Measurements from ENCODE around the gene HTR5A.
"Not testable (repeated sequence)": the region's sequence is repeated elsewhere in the genome, so short reads cannot be mapped to it uniquely, and the experiment has no call there.

HTR5A gene

GRCh38 chr7:155069992-155070751 is at the start of gene HTR5A:
Gene HTR5A, plus strand, starts transcription at chr7:155070324. Its CDS starts 576 bp downstream, at chr7:155070900.
- peak; percentile 46 for DNase-seq (ENCODE audit: low read depth)
- TF ChIP-seq, protein P1, sequence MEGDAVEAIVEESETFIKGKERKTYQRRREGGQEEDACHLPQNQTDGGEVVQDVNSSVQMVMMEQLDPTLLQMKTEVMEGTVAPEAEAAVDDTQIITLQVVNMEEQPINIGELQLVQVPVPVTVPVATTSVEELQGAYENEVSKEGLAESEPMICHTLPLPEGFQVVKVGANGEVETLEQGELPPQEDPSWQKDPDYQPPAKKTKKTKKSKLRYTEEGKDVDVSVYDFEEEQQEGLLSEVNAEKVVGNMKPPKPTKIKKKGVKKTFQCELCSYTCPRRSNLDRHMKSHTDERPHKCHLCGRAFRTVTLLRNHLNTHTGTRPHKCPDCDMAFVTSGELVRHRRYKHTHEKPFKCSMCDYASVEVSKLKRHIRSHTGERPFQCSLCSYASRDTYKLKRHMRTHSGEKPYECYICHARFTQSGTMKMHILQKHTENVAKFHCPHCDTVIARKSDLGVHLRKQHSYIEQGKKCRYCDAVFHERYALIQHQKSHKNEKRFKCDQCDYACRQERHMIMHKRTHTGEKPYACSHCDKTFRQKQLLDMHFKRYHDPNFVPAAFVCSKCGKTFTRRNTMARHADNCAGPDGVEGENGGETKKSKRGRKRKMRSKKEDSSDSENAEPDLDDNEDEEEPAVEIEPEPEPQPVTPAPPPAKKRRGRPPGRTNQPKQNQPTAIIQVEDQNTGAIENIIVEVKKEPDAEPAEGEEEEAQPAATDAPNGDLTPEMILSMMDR (conservative IDR thresholded peaks at IDR 0.05; ENCODE audit: low read depth, low read length) = no peak
- H3K4me3 ChIP-seq (ENCODE audit: low read length) = peak within 1 kb of the TSS; percentile 14

DNA sequence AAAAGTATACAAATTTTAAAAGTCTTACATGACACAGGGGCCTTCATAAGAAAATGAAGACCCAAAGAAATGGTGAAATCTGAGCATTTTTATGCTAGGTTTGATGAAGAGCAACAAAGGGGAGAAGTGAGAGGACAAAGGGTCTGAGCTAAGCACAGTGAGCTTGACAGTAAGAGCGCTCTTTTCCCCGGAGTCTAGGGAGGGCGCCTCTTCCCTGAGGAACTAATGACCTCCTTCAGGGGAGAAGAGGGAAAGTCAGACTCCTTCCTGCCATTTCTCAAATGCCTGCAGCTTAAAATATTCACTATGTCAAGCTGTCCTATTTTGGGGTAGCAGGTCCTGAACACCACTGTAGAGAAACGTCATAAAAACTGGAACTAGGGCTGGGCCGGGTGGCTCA is 49.1 kb upstream of the HTR5A start:
- no peak for DNase-seq (ENCODE audit: low read depth)
- TF ChIP-seq, protein P1 (conservative IDR thresholded peaks at IDR 0.05; ENCODE audit: low read depth, low read length) = no peak
- H3K4me3 ChIP-seq (ENCODE audit: low read length) = no peak overlapping the region

GRCh38 chr7:155021699-155022145 is 48.4 kb upstream of the HTR5A start:
- no peak overlapping the region for H3K4me3 ChIP-seq (ENCODE audit: low read length)
- TF ChIP-seq, protein P1 (conservative IDR thresholded peaks at IDR 0.05; ENCODE audit: low read depth, low read length) = no peak
- DNase-seq (ENCODE audit: low read depth) = no peak

DNA sequence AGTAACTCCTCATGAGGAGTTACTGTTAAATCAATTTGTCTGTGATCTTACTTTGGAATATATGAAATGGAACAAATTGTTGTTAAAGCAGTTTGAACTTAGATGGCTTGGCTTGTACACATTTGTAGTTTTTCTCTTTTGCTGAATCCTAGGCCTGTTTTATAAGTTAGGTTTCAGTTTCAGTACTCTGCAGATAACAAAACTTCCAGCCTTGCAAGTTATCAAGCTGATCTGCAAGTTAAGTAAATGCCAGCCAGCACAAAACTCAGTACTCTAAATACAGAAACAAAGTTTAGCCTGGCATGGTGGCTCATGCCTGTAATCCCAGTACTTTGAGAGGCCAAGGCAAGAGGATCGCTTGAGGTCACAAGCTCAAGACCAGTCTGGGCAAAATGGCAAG is 42.2 kb upstream of the HTR5A start:
- no peak for DNase-seq (ENCODE audit: low read depth)
- H3K4me3 ChIP-seq (ENCODE audit: low read length) = no peak overlapping the region
- TF ChIP-seq, protein P1 (conservative IDR thresholded peaks at IDR 0.05; ENCODE audit: low read depth, low read length) = no peak

DNA sequence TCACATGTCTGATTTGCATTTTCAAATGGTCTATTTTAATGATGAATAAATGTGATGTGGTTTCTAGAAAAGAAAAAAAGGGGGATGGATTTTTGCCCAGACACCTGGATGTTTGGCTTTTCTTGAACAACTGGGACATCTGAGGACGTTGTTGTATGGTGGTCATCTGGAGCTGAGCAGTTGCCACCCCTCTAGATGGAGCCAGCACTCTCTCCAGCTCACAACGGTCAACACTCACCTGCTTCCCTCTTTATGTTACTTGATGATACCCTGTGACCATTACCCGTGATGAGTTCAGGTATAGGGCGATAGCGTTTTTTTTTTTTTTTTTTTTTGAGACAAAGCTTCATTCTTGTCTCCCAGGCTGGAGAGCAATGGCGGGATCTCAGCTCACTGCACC is 37.1 kb upstream of the HTR5A start:
- no peak overlapping the region for H3K4me3 ChIP-seq (ENCODE audit: low read length)
- no peak for DNase-seq (ENCODE audit: low read depth)
- TF ChIP-seq, protein P1 (conservative IDR thresholded peaks at IDR 0.05; ENCODE audit: low read depth, low read length) = no peak

- H3K4me3 ChIP-seq (ENCODE audit: low read length); DNase-seq (ENCODE audit: low read depth): not testable (repeated sequence)
Measured at GRCh38 chr7:155034495-155034894, 35.6 kb upstream of the HTR5A start.

DNA sequence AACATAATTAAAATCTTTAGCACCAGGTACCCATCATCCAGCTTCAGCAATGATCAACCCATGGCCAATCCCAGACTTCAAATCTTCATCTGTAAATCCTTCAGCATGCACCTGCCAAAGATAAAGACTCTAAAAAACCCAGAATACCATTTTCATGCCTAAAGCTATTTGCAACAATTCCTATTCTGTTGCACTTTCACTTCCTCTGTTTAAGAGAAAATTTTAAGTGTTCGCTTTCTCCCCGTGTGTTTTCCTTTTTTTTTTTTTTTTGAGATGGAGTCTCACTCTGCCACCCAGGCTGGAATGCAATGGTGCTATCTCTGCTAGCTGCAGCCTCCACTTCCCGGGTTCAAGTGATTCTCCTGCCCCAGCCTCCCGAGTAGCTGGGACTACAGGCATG is 31.8 kb upstream of the HTR5A start:
- H3K4me3 ChIP-seq (ENCODE audit: low read length) = no peak overlapping the region
- TF ChIP-seq, protein P1 (conservative IDR thresholded peaks at IDR 0.05; ENCODE audit: low read depth, low read length) = no peak
- no peak for DNase-seq (ENCODE audit: low read depth)
